RWPE1 (cell line): ENCODE results near the gene SCN11A.

Experiments
- CTCF ChIA-PET: fragments of 350-600 bp; sonication (Branson Sonifier 250); formaldehyde crosslinking; extraction: SDS; loops from one replicate; lab custom pipeline; 2021; lab: Yijun Ruan, JAX
- POLR2A ChIA-PET: fragments of 400-600 bp; formaldehyde crosslinking; extraction: SDS; loops from one replicate; lab custom pipeline; 2020; ENCODE audit warnings: antibody characterized with exemption; ENCODE audit not compliant: low non-redundant PET; lab: Yijun Ruan, JAX
- DNase-seq: peaks from one replicate; pipeline ENCODE4 v3.0.0; 2012; ENCODE audit warnings: low spot score
- H3K27ac ChIP-seq: fragments of 450-650 bp; 2 replicates; pipeline ENCODE4 v1.5.1; 2017
- TF ChIP-seq, protein P1 (sequence below): fragments of 450-650 bp; conservative IDR thresholded peaks from 2 replicates; pipeline ENCODE4 v1.5.1; 2017; ENCODE audit warnings: low read depth, mild to moderate bottlenecking

Gene SCN11A

DNA sequence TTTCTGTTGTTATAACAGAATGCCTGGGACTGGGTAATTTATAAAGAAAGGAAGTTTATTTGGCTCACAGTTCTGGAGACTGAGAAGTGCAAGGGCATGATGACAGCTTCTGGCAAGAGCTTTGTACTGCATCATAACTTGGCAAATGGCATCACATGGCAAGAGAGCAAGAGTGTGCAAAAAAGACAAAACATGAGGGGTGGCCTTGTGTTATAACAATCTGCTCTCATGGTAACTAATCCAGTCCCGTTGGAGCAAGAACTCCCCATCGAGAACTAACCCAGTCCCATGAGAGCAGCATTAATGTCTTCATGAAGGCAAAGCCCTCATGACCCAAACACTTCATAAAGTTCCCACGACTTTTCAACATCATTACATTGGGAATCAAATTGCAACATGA, 23.2 kb downstream of the SCN11A start:
- H3K27ac ChIP-seq, result no peak overlapping the region
- DNase-seq, result no peak
- TF ChIP-seq, protein P1, sequence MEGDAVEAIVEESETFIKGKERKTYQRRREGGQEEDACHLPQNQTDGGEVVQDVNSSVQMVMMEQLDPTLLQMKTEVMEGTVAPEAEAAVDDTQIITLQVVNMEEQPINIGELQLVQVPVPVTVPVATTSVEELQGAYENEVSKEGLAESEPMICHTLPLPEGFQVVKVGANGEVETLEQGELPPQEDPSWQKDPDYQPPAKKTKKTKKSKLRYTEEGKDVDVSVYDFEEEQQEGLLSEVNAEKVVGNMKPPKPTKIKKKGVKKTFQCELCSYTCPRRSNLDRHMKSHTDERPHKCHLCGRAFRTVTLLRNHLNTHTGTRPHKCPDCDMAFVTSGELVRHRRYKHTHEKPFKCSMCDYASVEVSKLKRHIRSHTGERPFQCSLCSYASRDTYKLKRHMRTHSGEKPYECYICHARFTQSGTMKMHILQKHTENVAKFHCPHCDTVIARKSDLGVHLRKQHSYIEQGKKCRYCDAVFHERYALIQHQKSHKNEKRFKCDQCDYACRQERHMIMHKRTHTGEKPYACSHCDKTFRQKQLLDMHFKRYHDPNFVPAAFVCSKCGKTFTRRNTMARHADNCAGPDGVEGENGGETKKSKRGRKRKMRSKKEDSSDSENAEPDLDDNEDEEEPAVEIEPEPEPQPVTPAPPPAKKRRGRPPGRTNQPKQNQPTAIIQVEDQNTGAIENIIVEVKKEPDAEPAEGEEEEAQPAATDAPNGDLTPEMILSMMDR, result no peak
- POLR2A ChIA-PET, result no interaction called here
- CTCF ChIA-PET, result no interaction called here

DNA sequence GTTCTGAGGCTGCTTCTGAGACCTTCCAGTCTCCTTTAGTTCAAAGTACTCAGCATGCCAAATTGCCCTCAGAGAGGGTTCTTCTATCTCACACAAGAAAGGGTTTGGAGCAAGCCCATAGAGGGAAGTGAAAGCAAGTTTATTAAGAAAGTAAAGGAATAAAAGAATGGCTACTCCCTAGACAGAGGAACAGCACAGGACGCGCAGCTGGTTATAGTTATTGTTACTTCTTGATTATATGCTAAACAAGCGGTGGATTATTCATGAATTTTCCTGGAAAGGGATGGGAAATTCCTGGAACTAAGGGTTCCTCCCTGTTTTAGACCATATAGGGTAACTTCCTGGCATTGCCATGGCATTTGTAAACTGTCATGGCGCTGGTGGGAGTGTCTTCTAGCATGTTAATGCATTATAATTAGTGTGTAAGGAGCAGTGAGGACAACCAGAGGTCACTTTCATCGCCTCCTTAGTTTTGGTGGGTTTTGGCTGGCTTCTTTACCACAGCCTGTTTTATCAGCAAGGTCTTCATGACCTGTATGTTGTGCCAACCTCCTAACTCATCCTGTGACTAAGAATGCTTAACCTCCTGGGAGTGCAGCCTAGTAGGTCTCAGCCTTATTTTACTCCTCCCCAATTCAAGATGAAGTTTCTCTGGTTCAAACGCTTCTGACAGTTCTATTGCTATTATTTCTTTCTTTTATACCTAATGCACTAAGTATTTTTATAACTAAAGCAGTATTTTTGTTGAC, 26.3 kb downstream of the SCN11A start:
- TF ChIP-seq, protein P1, result no peak
- POLR2A ChIA-PET, result no interaction called here
- DNase-seq, result no peak
- no peak overlapping the region for H3K27ac ChIP-seq
- CTCF ChIA-PET, result interaction anchor here (0.6 kb wide), 1 partner anchor 533 kb away, joined by 3 read pairs; no protein-coding TSS in a partner anchor

DNA sequence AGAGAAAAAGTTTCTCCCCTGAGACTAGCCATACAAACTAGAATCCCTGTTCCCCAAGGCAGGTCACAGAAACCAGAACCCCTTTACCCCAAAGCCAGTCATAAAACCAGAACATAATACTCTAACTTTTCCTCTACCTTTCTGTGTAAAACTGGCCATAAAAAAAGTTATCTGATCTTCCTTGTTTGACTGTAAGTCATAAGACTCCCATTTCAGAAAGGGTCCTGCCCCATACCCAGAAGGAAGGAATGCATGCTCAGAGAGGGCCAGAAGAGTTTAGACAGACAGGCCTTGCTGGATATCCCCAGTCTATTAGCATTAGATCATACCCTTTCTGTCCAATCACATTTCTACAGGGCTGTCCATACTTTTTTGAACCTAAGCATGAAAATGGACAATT, 27.2 kb downstream of the SCN11A start:
- H3K27ac ChIP-seq, result no peak overlapping the region
- no peak for DNase-seq
- TF ChIP-seq, protein P1, result no peak
- ChIA-PET POLR2A (no interaction called here), CTCF (no interaction called here)

DNA sequence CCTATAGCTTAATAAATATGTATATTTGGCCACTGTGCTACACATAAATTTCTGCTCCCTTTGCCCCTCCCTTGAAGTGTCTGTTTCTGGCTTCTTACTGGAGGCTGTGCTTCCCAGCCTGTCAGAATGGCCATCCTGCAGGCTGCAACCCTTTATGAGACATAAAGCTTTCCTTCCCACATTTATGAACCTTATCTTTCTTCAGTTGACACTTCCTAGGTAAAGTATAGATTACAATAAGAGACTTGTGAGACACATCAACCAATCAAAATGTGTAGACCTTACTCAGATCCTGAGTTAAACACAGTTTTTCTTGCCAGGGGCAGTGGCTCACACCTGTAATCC, 29.5 kb downstream of the SCN11A start:
- CTCF ChIA-PET, result interaction anchor here (1.2 kb wide), 1 partner anchor 266 kb away, joined by 3 read pairs; no protein-coding TSS in a partner anchor
- POLR2A ChIA-PET, result no interaction called here

DNA sequence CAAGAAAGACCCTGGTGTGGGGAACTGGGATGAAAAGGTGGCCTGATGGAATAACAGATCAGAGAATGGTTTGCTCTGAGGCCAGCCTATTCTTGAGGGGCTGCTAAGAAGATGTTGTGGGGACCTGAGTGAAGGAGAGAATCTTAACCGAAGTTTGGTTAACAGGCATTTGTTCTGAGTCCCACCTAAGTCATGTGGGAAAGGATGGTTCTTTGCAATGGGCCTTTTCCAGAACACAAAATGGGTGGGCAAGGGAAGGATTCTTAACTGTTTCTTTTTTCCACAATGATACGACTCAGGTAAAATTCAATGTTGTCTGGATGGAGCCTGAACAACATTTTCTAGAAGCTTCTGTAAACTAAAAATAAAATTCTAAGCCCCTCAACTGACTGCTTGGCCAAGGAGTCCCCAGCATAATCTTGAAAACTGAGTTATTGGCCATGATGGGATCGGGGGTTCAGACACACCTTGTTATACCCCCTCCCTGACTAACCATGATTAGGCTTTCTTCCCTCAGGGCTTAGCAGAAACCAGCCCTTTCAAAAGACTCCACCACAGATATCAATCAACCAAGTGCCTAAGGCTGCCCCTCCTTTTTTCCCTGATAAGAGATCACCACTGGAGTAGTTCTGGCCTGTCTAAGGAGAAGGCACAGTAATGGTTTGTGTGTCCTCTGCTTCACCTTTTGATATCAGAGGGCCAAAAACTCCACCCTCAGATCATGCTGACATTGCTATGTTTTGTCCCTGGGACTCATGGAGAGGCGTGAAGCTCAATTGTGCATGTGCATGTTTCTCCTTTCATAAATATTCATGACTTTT, 30.1 kb downstream of the SCN11A start:
- ChIA-PET CTCF (interaction anchor here (1.2 kb wide), 1 partner anchor 266 kb away, joined by 3 read pairs; no protein-coding TSS in a partner anchor), POLR2A (no interaction called here)
- no peak for DNase-seq
- TF ChIP-seq, protein P1, result no peak
- H3K27ac ChIP-seq, result no peak overlapping the region

More for the DNA sequence above, 29.5 kb downstream of the SCN11A start:
- H3K27ac ChIP-seq, result no peak overlapping the region
- TF ChIP-seq, protein P1, result no peak
- DNase-seq, result no peak

DNA sequence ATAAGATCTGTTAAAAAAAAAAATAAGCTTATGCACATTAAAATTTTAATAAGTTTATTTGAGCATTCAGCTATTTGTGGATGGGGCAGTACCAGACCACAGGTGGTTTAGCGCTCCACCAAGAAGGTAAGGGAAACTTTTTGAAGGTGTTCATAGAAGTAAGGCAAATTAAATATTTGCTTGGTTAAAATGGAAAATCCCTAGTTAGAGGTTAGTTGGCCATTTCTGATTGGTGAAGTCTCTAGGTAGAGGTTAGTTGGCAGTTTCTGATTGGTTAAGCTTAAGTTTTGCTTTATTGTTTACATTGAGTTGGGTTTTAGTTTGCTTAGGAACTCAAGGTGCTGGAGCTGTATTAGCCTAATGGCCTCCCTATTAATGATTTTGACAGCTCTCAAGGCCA, 30.7 kb downstream of the SCN11A start:
- DNase-seq, result no peak
- POLR2A ChIA-PET, result no interaction called here
- TF ChIP-seq, protein P1, result no peak
- CTCF ChIA-PET, result interaction anchor here (1.2 kb wide), 1 partner anchor 267 kb away, joined by 3 read pairs; no protein-coding TSS in a partner anchor
- no peak overlapping the region for H3K27ac ChIP-seq
